ENCODE measurements around the gene GABRB1. TPM values are rescaled to one million over a fixed set of nuclear protein-coding genes. Genes with fewer than 3 reads are reported as not detected.

The GABRB1 gene
- total RNA-seq, 1 donor from 2014 or later: not detected

- TF ChIP-seq POLR2A (IDR thresholded peaks at IDR 0.05): no peak
- no peak for TF ChIP-seq POLR2AphosphoS5 (IDR thresholded peaks at IDR 0.05; ENCODE audit: insufficient read depth in 1 of 2, low read depth in 1 of 2)
- Histone ChIP-seq H3K27me3 (no peaks in the 10 kb centered on the region), H3K4me3 (peak overlapping the region; percentile 94 to 96), H3K36me3 (peaks cover 0 to 5% of the 10 kb centered on the region in 2 donors), H3K4me1 (peaks cover 9% of the 10 kb centered on the region), H3K27ac (peak overlapping the region; percentile 92), H3K9me3 (no peaks in the 10 kb centered on the region)
- DNase-seq (ENCODE audit: extremely low spot score in 2 of 2): no peak
- intact Hi-C loops (cut with DNase I): no loop called here
Measured at GRCh38 chr4:47462799-47463234, 431.4 kb downstream of the GABRB1 start.

DNA sequence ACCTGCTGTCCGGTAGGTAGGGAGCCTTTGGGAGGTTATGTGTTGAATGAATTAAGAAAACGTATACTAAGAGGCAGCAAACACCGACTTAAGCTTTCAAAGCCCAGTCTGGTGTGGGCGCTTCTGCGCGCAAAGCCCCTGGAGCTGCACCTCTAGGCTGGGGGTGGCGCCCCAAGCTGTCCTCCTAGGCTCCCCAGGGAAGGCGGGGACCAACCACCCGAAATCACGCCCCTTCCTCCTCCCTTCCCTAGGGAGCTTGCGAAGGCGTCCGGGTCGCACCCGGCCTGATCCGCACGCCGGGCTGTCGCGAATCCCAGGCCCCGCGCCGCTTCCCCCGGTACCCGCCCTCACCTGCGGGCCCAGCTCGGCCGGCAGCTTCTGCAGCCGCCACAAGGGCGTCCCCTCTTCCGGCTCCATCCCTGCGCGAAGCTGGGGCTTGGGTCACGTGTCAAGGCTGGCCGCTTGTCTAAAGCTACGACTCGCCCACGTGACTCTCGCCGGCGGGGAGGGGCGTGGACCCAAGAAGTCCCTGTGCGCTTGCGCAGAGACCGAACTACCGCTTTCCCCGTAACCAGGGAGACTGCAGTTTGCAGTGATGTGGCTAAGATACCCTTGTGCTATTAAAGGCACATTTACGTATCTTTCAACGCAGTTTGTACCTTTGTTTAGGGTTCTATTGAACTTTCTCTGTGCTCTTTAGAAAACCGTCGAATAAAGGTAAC is 432.0 kb downstream of the GABRB1 start, which contains the start of gene COMMD8:
TSS of gene COMMD8 (minus strand) at position 468 of the 722 bp plus-strand sequence. CDS start at position 417, 51 bp downstream.
- intact Hi-C loops (cut with DNase I): no loop called here
- Histone ChIP-seq H3K4me1 (peaks cover 9% of the 10 kb centered on the region), H3K27me3 (no peaks in the 10 kb centered on the region), H3K9me3 (no peaks in the 10 kb centered on the region), H3K4me3 (peak within 1 kb of the TSS; percentile 94 to 96), H3K36me3 (peaks cover 0 to 5% of the 10 kb centered on the region in 2 donors), H3K27ac (peak within 1 kb of the TSS; percentile 92)
- peak in 1 of 2 donors; percentile 47 for TF ChIP-seq POLR2A (IDR thresholded peaks at IDR 0.05)
- TF ChIP-seq, protein P1, sequence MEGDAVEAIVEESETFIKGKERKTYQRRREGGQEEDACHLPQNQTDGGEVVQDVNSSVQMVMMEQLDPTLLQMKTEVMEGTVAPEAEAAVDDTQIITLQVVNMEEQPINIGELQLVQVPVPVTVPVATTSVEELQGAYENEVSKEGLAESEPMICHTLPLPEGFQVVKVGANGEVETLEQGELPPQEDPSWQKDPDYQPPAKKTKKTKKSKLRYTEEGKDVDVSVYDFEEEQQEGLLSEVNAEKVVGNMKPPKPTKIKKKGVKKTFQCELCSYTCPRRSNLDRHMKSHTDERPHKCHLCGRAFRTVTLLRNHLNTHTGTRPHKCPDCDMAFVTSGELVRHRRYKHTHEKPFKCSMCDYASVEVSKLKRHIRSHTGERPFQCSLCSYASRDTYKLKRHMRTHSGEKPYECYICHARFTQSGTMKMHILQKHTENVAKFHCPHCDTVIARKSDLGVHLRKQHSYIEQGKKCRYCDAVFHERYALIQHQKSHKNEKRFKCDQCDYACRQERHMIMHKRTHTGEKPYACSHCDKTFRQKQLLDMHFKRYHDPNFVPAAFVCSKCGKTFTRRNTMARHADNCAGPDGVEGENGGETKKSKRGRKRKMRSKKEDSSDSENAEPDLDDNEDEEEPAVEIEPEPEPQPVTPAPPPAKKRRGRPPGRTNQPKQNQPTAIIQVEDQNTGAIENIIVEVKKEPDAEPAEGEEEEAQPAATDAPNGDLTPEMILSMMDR (IDR thresholded peaks at IDR 0.05): peak in 2 of 3 experiments; percentile 22 to 28
- TF ChIP-seq POLR2AphosphoS5 (IDR thresholded peaks at IDR 0.05; ENCODE audit: insufficient read depth in 1 of 2, low read depth in 1 of 2): peak; percentile 90 to 93
- peak in 1 of 2 donors; percentile 96 for DNase-seq (ENCODE audit: extremely low spot score in 2 of 2)

DNA sequence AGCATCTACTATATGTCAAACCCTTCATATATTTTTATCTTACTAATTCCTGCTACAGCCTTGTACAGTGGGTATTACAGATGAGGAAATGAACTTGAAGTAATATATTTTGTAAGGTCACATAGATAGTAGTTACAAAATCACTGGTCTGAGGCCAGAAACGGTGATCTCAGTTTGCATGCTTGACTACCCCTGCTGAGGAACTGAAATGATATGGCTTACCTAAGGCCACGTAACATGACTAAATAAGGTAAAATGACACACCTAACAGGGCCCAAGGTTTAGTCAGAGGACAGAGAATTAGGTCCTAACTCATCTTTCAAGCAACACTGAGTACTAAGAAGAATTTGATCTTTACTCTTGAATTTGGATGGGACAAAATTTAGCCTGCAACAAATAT is 433.6 kb downstream of the GABRB1 start:
- Histone ChIP-seq H3K4me1 (peaks cover 9% of the 10 kb centered on the region), H3K4me3 (no peak overlapping the region), H3K27me3 (no peaks in the 10 kb centered on the region), H3K36me3 (no peaks in the 10 kb centered on the region), H3K27ac (no peak overlapping the region), H3K9me3 (no peaks in the 10 kb centered on the region)
- TF ChIP-seq, protein P1 (IDR thresholded peaks at IDR 0.05): no peak
- no peak for TF ChIP-seq POLR2AphosphoS5 (IDR thresholded peaks at IDR 0.05; ENCODE audit: insufficient read depth in 1 of 2, low read depth in 1 of 2)
- no peak for TF ChIP-seq POLR2A (IDR thresholded peaks at IDR 0.05)
- no peak for DNase-seq (ENCODE audit: extremely low spot score in 2 of 2)
- intact Hi-C loops (cut with DNase I): no loop called here

DNA sequence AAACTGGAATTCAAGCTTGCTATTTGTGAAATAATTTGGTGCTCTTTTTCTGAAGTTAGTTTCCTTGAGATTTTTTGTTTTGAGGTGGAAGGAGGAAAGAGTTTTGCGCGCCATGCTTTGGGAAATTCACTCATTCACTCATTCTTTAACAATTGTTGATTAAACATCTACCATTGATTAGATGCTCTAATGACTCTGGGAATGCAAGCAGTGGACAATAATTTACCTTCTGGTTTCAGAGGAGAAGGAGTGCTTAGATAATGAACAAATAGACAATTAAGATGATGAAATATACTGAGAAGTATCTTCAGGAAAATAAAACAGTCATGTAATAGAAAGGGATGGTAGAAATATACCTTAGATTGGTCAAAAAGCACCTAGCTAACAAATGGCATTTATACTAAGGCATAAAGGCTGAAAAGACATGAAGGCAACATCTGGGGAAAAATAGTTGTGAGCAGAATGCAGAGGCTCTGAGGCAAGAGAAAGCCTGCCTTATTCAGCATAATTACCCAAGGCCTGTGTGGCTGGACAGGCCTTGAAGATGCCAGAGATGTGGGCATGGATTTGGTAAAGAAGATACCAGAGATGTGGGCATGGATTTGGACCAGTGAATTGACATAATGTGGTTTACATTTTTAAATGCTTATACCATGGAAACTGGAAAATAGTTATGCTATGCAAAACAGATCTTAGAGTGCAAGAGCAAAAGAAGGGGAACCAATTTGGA is 434.9 kb downstream of the GABRB1 start:
- no peak for DNase-seq (ENCODE audit: extremely low spot score in 2 of 2)
- Histone ChIP-seq H3K9me3 (no peaks in the 10 kb centered on the region), H3K27ac (no peak overlapping the region), H3K36me3 (no peaks in the 10 kb centered on the region), H3K27me3 (no peaks in the 10 kb centered on the region), H3K4me3 (no peak overlapping the region), H3K4me1 (peaks cover 9% of the 10 kb centered on the region)
- intact Hi-C loops (cut with DNase I): no loop called here
- TF ChIP-seq POLR2A (IDR thresholded peaks at IDR 0.05) (no peak), POLR2AphosphoS5 (IDR thresholded peaks at IDR 0.05; ENCODE audit: insufficient read depth in 1 of 2, low read depth in 1 of 2) (no peak)
- TF ChIP-seq, protein P1 (IDR thresholded peaks at IDR 0.05): no peak

GRCh38 chr4:47468706-47469365 is 437.5 kb downstream of the GABRB1 start:
- Histone ChIP-seq H3K27me3 (no peaks in the 10 kb centered on the region), H3K9me3 (no peaks in the 10 kb centered on the region), H3K36me3 (no peaks in the 10 kb centered on the region), H3K27ac (no peak overlapping the region), H3K4me1 (no peaks in the 10 kb centered on the region), H3K4me3 (no peak overlapping the region)
- intact Hi-C loops (cut with DNase I): no loop called here
- no peak for DNase-seq (ENCODE audit: extremely low spot score in 2 of 2)
- TF ChIP-seq, protein P1 (IDR thresholded peaks at IDR 0.05): no peak
- TF ChIP-seq POLR2AphosphoS5 (IDR thresholded peaks at IDR 0.05; ENCODE audit: insufficient read depth in 1 of 2, low read depth in 1 of 2) (no peak), POLR2A (IDR thresholded peaks at IDR 0.05) (no peak)

Measured in vagina (tissue), 2 donors.